Esophagus muscularis mucosa (tissue), 4 donors: ENCODE data around the gene OGN. TPM values are rescaled to one million over a fixed set of nuclear protein-coding genes. Genes with fewer than 3 reads are reported as not detected.
"Not testable (repeated sequence)": the region's sequence is repeated elsewhere in the genome, so short reads cannot be mapped to it uniquely, and the experiment has no call there.

Experiments used
- DNase-seq: peaks from one replicate; pipeline ENCODE4 v3.0.0-alpha.2; 2017; ENCODE audit errors: extremely low spot score
- H3K27ac ChIP-seq, 4 donors: fragments of 200-600 bp; sonication (generic); replicated peaks in 1 of 4; 1 replicate in 3 of 4; 2 replicates in 1 of 4; pipeline ENCODE4 v1.5.1; 2016 to 2019; ENCODE audit warnings: mild to moderate bottlenecking in 1 of 4
- H3K27me3 ChIP-seq, 4 donors: fragments of 200-600 bp; sonication (generic); one replicate each; pipeline versions ENCODE4 v1.5.1 to v1.6.0; 2016 to 2019
- H3K36me3 ChIP-seq, 4 donors: fragments of 200-600 bp; sonication (generic); one replicate each; pipeline ENCODE4 v1.5.1; 2016 to 2019
- H3K4me1 ChIP-seq, 4 donors: fragments of 200-600 bp; sonication (generic); one replicate each; pipeline ENCODE4 v1.5.1; 2016 to 2019
- H3K4me3 ChIP-seq, 4 donors: fragments of 200-600 bp; sonication (generic); 1 replicate in 2 of 4; 2 replicates in 2 of 4; pipeline ENCODE4 v1.5.1; 2016 to 2019; ENCODE audit warnings: mild to moderate bottlenecking in 4 of 4, moderate library complexity in 1 of 4
- H3K9me3 ChIP-seq, 4 donors: fragments of 200-600 bp; sonication (generic); 1 replicate in 3 of 4; 2 replicates in 1 of 4; pipeline ENCODE4 v1.5.1; 2016 to 2019
- CTCF ChIP-seq, 3 experiments: fragments of 200-600 bp in 2 of 3; fragments of 450-650 bp in 1 of 3; sonication (generic) in 2 of 3; IDR thresholded peaks; one replicate each; pipeline ENCODE4 v1.5.1; 2017 to 2019; ENCODE audit warnings: antibody characterized with exemption in 3 of 3, mild to moderate bottlenecking in 2 of 3, moderate library complexity in 1 of 3
- EP300 ChIP-seq: sonication (generic); formaldehyde crosslinking; IDR thresholded peaks from one replicate; pipeline ENCODE4 v1.6.1; 2017; ENCODE audit warnings: antibody characterized with exemption
- POLR2A ChIP-seq: fragments of 450-650 bp; IDR thresholded peaks from one replicate; pipeline ENCODE4 v1.6.1; 2017; ENCODE audit warnings: antibody characterized with exemption, moderate library complexity, mild to moderate bottlenecking, low read depth
- POLR2AphosphoS5 ChIP-seq, 2 donors: sonication (generic); formaldehyde crosslinking; IDR thresholded peaks; one replicate each; pipeline ENCODE4 v1.6.1; 2017; ENCODE audit warnings: antibody characterized with exemption in 2 of 2
- WGBS: methylation state at CpG from one replicate; pipeline ENCODE4 v1.1.5; 2018; 5-methylcytosine and 5-hydroxymethylcytosine counted together
- intact Hi-C: fragments of 100-400 bp; cut with DNase I; formaldehyde crosslinking; loops from one replicate; pipeline ENCODE4 v1.15.1; 2023
- total RNA-seq, 4 donors: library from RNA; depleted of rRNA; stranded (reverse); fragments of >200 nt; gene quantifications; one replicate each; pipeline versions ENCODE4 v1.1.0 to v1.2.1, GENCODE V29; 2016

Gene OGN
- total RNA-seq, 4 donors from 2014 or later = 16.5 to 42.1 (median 20.0) TPM

GRCh38 chr9:92423612-92424011 is 19.2 kb upstream of the OGN start:
- DNase-seq = no peak

GRCh38 chr9:92422611-92423338 is 18.4 kb upstream of the OGN start:
- peaks cover 0 to 35% (median 28%) of the 10 kb centered on the region in 4 donors for H3K4me1 ChIP-seq
- no peaks in the 10 kb centered on the region for H3K27me3 ChIP-seq
- DNase-seq = no peak
- TF ChIP-seq POLR2A (no peak), CTCF (IDR thresholded peaks at IDR 0.05) (no peak), EP300 (no peak)
- H3K9me3 ChIP-seq = no peaks in the 10 kb centered on the region
- no peaks in the 10 kb centered on the region for H3K36me3 ChIP-seq
- no peak overlapping the region for H3K27ac ChIP-seq
- intact Hi-C loops = no loop called here
- H3K4me3 ChIP-seq = peak overlapping the region; percentile 28 to 39 (median 34)
- WGBS = 87% methylated on average over 2 of the region's 2 CpGs

More at GRCh38 chr9:92423612-92424011, 19.2 kb upstream of the OGN start:
- 86% methylated on average over 2 of the region's 2 CpGs for WGBS
- TF ChIP-seq EP300 (no peak), CTCF (IDR thresholded peaks at IDR 0.05) (no peak), POLR2A (no peak), POLR2AphosphoS5 (IDR thresholded peaks at IDR 0.05) (no peak)
- Histone ChIP-seq H3K36me3 (no peaks in the 10 kb centered on the region), H3K9me3 (no peaks in the 10 kb centered on the region), H3K4me1 (peaks cover 0 to 36% (median 28%) of the 10 kb centered on the region in 4 donors), H3K4me3 (peak overlapping the region; percentile 28 to 39 (median 34)), H3K27me3 (no peaks in the 10 kb centered on the region), H3K27ac (peak overlapping the region in 2 of 4 donors; percentile 50 to 55)
- intact Hi-C loops = no loop called here

DNA sequence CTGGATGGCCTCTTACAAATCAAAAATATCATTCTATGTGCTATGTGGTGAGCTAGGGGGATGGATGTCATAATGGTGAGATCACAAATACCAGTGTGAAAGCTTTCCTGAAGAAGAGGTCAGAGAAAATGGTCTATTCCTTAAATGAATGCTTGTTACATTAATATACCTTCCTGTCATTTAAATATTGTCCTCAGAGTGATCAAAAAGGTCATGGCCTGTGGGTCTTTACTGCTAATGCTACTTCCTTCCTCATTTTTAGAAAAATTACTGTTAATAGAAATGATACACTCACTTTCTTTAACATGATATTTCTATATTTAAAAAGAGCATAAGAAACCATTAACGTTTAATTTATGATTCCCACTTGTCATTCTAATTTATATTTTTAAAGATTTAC is 10.2 kb upstream of the OGN start:
- no peak overlapping the region for H3K4me3 ChIP-seq
- WGBS = 28% methylated on average over 1 of the region's 1 CpG
- no peaks in the 10 kb centered on the region for H3K36me3 ChIP-seq
- intact Hi-C loops = no loop called here
- TF ChIP-seq CTCF (IDR thresholded peaks at IDR 0.05) = no peak
- no peak for TF ChIP-seq POLR2A
- TF ChIP-seq POLR2AphosphoS5 (IDR thresholded peaks at IDR 0.05) = no peak
- no peak for TF ChIP-seq EP300
- no peak overlapping the region for H3K27ac ChIP-seq
- H3K9me3 ChIP-seq = no peaks in the 10 kb centered on the region
- peaks cover 0 to 12% (median 11%) of the 10 kb centered on the region in 4 donors for H3K4me1 ChIP-seq
- H3K27me3 ChIP-seq = no peaks in the 10 kb centered on the region
- DNase-seq = no peak

DNA sequence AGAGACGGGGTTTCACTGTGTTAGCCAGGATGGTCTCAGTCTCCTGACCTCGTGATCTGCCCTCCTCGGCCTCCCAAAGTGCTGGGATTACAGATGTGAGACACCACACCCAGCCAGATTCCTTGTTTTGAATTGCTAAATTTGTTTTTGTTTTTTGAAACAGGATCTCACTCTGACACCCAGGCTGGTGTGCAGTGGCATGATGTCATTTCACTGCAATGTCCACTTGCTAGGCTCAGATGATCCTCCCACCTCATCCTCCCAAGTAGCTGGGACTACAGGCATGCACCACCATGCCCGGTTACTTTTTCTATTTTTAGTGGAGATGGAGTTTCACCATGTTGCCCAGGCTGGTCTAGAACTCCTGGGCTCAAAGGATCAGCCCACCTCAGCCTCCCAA is 6.8 kb upstream of the OGN start:
- DNase-seq, H3K36me3 ChIP-seq, H3K4me3 ChIP-seq, H3K27me3 ChIP-seq, intact Hi-C loops, H3K9me3 ChIP-seq: not testable (repeated sequence)
- H3K4me1 ChIP-seq = peaks cover 0 to 23% (median 19%) of the 10 kb centered on the region in 4 donors
- 73% methylated on average over 4 of the region's 4 CpGs for WGBS
- peak overlapping the region in 2 of 4 donors; percentile 8 to 42 for H3K27ac ChIP-seq

DNA sequence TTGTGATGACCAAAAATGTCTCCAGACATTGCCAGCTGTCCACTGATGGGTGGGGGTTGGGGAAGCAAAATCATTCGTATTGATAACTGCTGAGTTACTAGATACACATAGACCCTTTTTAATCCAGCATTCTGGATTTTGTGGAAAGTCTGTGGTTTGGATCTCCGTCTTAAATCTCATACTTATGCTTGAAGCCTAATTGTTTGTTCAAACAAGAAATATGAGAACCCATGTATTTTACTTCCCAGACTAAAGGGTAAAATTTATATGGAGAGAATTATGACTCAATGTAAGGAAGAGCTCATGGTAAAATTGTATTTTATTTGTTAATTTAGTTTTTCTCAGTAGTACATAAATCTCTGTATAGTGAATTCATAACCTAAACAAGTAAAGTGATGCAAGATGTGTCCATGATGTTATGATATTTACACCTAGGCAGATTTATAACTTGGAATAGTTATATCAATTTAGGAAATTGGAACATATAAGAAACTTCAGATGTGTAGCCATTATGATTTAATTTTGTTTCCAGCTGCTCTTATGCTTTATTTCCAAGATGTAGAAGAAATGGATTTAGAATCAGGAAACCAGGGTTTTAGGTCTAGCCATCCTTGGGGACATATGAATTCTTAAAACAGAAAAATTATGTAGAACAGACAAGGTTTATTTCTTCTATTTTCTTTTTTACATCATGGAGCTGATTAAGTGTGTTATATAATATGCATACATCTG is 4.5 kb upstream of the OGN start:
- Histone ChIP-seq H3K27me3 (no peaks in the 10 kb centered on the region), H3K4me1 (peaks cover 4 to 41% (median 37%) of the 10 kb centered on the region in 4 donors), H3K9me3 (no peaks in the 10 kb centered on the region), H3K36me3 (no peaks in the 10 kb centered on the region), H3K4me3 (no peak overlapping the region), H3K27ac (no peak overlapping the region)
- 93% methylated on average over 2 of the region's 2 CpGs for WGBS
- TF ChIP-seq CTCF (IDR thresholded peaks at IDR 0.05) = no peak
- no peak for TF ChIP-seq POLR2AphosphoS5 (IDR thresholded peaks at IDR 0.05)
- no peak for TF ChIP-seq EP300
- TF ChIP-seq POLR2A = no peak
- no peak for DNase-seq
- intact Hi-C loops = no loop called here
